Lung (tissue), 12 donors: ENCODE data around the gene TMEM184B. TPM values are rescaled to one million over a fixed set of nuclear protein-coding genes. Genes with fewer than 3 reads are reported as not detected.

Experiments
- ATAC-seq: fragments of 200-7000 bp; cut with Tn5 transposase; one replicate; pipeline ENCODE4 v1.9.1; 2020; ENCODE audit warnings: moderate number of reproducible peaks; ENCODE audit not compliant: insufficient read depth, low FRiP score
- DNase-seq, 3 donors: peaks; one replicate each; pipeline ENCODE4 v3.0.0-alpha.2; 2013 to 2017
- H3K27ac ChIP-seq, 2 donors: one replicate each; pipeline ENCODE4 v1.5.1; 2013; ENCODE audit warnings: mild to moderate bottlenecking in 2 of 2, moderate library complexity in 2 of 2, control low read depth in 1 of 2, inconsistent platforms in 1 of 2, low read depth in 1 of 2, low read length in 1 of 2
- H3K27me3 ChIP-seq, 3 donors: one replicate each; pipeline ENCODE4 v1.5.1; 2013; ENCODE audit warnings: low read length in 2 of 3; ENCODE audit not compliant: control insufficient read depth in 3 of 3, insufficient read depth in 3 of 3
- H3K36me3 ChIP-seq, 4 donors: one replicate each; pipeline ENCODE4 v1.5.1; 2013; ENCODE audit warnings: low read length in 4 of 4, mild to moderate bottlenecking in 1 of 4, moderate library complexity in 1 of 4; ENCODE audit not compliant: control insufficient read depth in 4 of 4, insufficient read depth in 4 of 4
- H3K4me1 ChIP-seq, 5 donors: one replicate each; pipeline ENCODE4 v1.5.1; 2013; ENCODE audit warnings: low read length in 5 of 5, mild to moderate bottlenecking in 2 of 5, moderate library complexity in 1 of 5; ENCODE audit not compliant: control insufficient read depth in 5 of 5, insufficient read depth in 5 of 5
- H3K4me3 ChIP-seq: one replicate; pipeline ENCODE4 v1.5.1; 2013; ENCODE audit warnings: mild to moderate bottlenecking, control low read depth, moderate library complexity
- H3K9ac ChIP-seq, 2 donors: one replicate each; pipeline ENCODE4 v1.5.1; 2013; ENCODE audit warnings: low read length in 2 of 2, control low read depth in 1 of 2; ENCODE audit not compliant: insufficient read depth in 1 of 2
- H3K9me3 ChIP-seq, 4 donors: one replicate each; pipeline ENCODE4 v1.5.1; 2013; ENCODE audit warnings: low read length in 3 of 4, mild to moderate bottlenecking in 1 of 4, moderate library complexity in 1 of 4; ENCODE audit not compliant: control insufficient read depth in 4 of 4, insufficient read depth in 3 of 4
- CTCF ChIP-seq: IDR thresholded peaks from 2 replicates; pipeline ENCODE4 v1.5.1; 2012; ENCODE audit warnings: mild to moderate bottlenecking; ENCODE audit errors: control extremely low read depth, extremely low read depth
- WGBS, 2 donors: extraction: QIAGEN DNeasy Blood & Tissue Kit; methylation state at CpG; one replicate each; pipeline ENCODE4 v1.1.7; 2013; 5-methylcytosine and 5-hydroxymethylcytosine counted together
- polyA plus RNA-seq, 2 donors: library from polyadenylated mRNA; stranded (reverse); fragments of 200-250 nt; gene quantifications; one replicate each; pipeline ENCODE4 v1.2.1, GENCODE V29; 2013
- total RNA-seq, 2 donors: library from RNA; depleted of rRNA in 1 of 2; stranded (reverse); fragments of >200 nt in 1 of 2; gene quantifications; one replicate each; pipeline ENCODE4 v1.2.1, GENCODE V29; 2014 to 2021
- donor health status: control.
- donor health status: control.
- donor health status: Bipolar disorder and iron deficiency.
- donor health status: healthy.
- donor health status: DM: yes; HTN: yes; CAD: no.

The TMEM184B gene
- total and polyA plus RNA-seq, 4 donors: 26.3 to 82.4 (median 39.9) TPM

- H3K9ac ChIP-seq: no peak overlapping the region
- DNase-seq (no peak), ATAC-seq (peak; percentile 48)
- peak; percentile 19 for TF ChIP-seq CTCF
- H3K4me3 ChIP-seq: no peak overlapping the region
- H3K27me3 ChIP-seq: no peaks in the 10 kb centered on the region
- peak overlapping the region in 1 of 2 donors; percentile 55 for H3K27ac ChIP-seq
- WGBS, 2 donors: 62 to 80% methylated on average over 20 of the region's 20 CpGs
- H3K9me3 ChIP-seq: no peaks in the 10 kb centered on the region
- peaks cover 11 to 39% (median 27%) of the 10 kb centered on the region in 5 donors for H3K4me1 ChIP-seq
- peaks cover 0 to 2% (median 1%) of the 10 kb centered on the region in 4 donors for H3K36me3 ChIP-seq
These were observed 10.6 kb downstream of the TMEM184B start for GRCh38 chr22:38262051-38262795.

GRCh38 chr22:38260761-38261681 is 11.8 kb downstream of the TMEM184B start:
- Histone ChIP-seq H3K4me3 (no peak overlapping the region), H3K36me3 (peaks cover 0 to 2% (median 1%) of the 10 kb centered on the region in 4 donors), H3K9me3 (no peaks in the 10 kb centered on the region), H3K4me1 (peaks cover 11 to 46% (median 24%) of the 10 kb centered on the region in 5 donors), H3K27me3 (no peaks in the 10 kb centered on the region), H3K27ac (peak overlapping the region; percentile 34 to 68), H3K9ac (peak overlapping the region in 1 of 2 donors; percentile 75)
- ATAC-seq: no peak
- TF ChIP-seq CTCF: no peak
- DNase-seq: peak; percentile 60 to 82 (median 82)
- WGBS, 2 donors: 59 to 69% methylated on average over 15 of the region's 15 CpGs

GRCh38 chr22:38259370-38259769 is 13.4 kb downstream of the TMEM184B start:
- Histone ChIP-seq H3K4me1 (peaks cover 9 to 46% (median 18%) of the 10 kb centered on the region in 5 donors), H3K9ac (no peak overlapping the region), H3K27ac (peak overlapping the region in 1 of 2 donors; percentile 54), H3K36me3 (peaks cover 0 to 2% (median 1%) of the 10 kb centered on the region in 4 donors), H3K27me3 (no peaks in the 10 kb centered on the region), H3K4me3 (no peak overlapping the region), H3K9me3 (no peaks in the 10 kb centered on the region)
- ATAC-seq: no peak
- no peak for TF ChIP-seq CTCF
- 43 to 63% methylated on average over 8 of the region's 8 CpGs for WGBS, 2 donors
- DNase-seq: no peak
